Mesendoderm (in vitro differentiated cells): ENCODE measurements around the gene SARS2.

Source experiments
- DNase-seq: peaks from one replicate; pipeline ENCODE4 v3.0.0; 2013
- H2AK5ac ChIP-seq: 2 replicates; pipeline ENCODE4 v1.6.1; 2013; ENCODE audit warnings: low read length, inconsistent platforms
- H2BK120ac ChIP-seq: 2 replicates; pipeline ENCODE4 v1.6.1; 2013; ENCODE audit warnings: low read depth, mild to moderate bottlenecking, low read length, moderate library complexity, mixed read lengths
- H2BK15ac ChIP-seq: replicated peaks from 2 replicates; pipeline ENCODE4 v1.6.1; 2013; ENCODE audit warnings: low read depth, mild to moderate bottlenecking, moderate library complexity
- H2BK5ac ChIP-seq: 2 replicates; pipeline ENCODE4 v1.6.1; 2013; ENCODE audit warnings: low read length, inconsistent platforms
- H3K18ac ChIP-seq: 2 replicates; pipeline ENCODE4 v1.6.1; 2013; ENCODE audit warnings: mild to moderate bottlenecking, low read length, mixed read lengths
- H3K23ac ChIP-seq: one replicate; pipeline ENCODE4 v1.6.1; 2013; ENCODE audit warnings: low read length
- H3K27ac ChIP-seq: 2 replicates; pipeline ENCODE4 v1.5.1; 2013; ENCODE audit warnings: low read depth, mild to moderate bottlenecking, inconsistent platforms, low read length, moderate library complexity
- H3K27me3 ChIP-seq: 2 replicates; pipeline ENCODE4 v1.6.1; 2013; ENCODE audit warnings: low read length, control low read depth, mild to moderate bottlenecking, inconsistent platforms; ENCODE audit not compliant: insufficient read depth, poor library complexity
- H3K36me3 ChIP-seq: 2 replicates; pipeline ENCODE4 v1.6.1; 2013; ENCODE audit warnings: low read length, inconsistent platforms; ENCODE audit not compliant: control insufficient read depth, insufficient read depth
- H3K4ac ChIP-seq: one replicate; pipeline ENCODE4 v1.6.1; 2013; ENCODE audit warnings: low read depth, mild to moderate bottlenecking, low read length, moderate library complexity
- H3K4me1 ChIP-seq: 2 replicates; pipeline ENCODE4 v1.6.1; 2013; ENCODE audit warnings: low read depth, low read length, inconsistent platforms; ENCODE audit not compliant: control insufficient read depth
- H3K4me2 ChIP-seq: 2 replicates; pipeline ENCODE4 v1.6.1; 2013; ENCODE audit warnings: low read length
- H3K4me3 ChIP-seq: 2 replicates; pipeline ENCODE4 v1.5.1; 2013; ENCODE audit warnings: mild to moderate bottlenecking, low read length
- H3K56ac ChIP-seq: one replicate; pipeline ENCODE4 v1.6.1; 2013; ENCODE audit warnings: low read length
- H3K79me1 ChIP-seq: 2 replicates; pipeline ENCODE4 v1.6.1; 2013; ENCODE audit warnings: low read length, inconsistent platforms
- H3K79me2 ChIP-seq: 2 replicates; pipeline ENCODE4 v1.6.1; 2013; ENCODE audit warnings: mild to moderate bottlenecking, low read length; ENCODE audit not compliant: control insufficient read depth, insufficient read depth
- H3K9ac ChIP-seq: 2 replicates; pipeline ENCODE4 v1.6.1; 2013; ENCODE audit warnings: low read length, inconsistent platforms
- H4K5ac ChIP-seq: one replicate; pipeline ENCODE4 v1.6.1; 2013; ENCODE audit warnings: low read length
- H4K8ac ChIP-seq: one replicate; pipeline ENCODE4 v1.6.1; 2013; ENCODE audit warnings: low read depth, mild to moderate bottlenecking, control low read depth, low read length, moderate library complexity
- WGBS: extraction: QIAGEN DNeasy Blood & Tissue Kit; methylation state at CpG from one replicate; pipeline ENCODE4 v1.1.7; 2013; ENCODE audit warnings: low lambda C conversion rate, missing lambda C conversion rate; ENCODE audit not compliant: insufficient coverage; ENCODE audit errors: extremely low coverage; 5-methylcytosine and 5-hydroxymethylcytosine counted together

The SARS2 gene

DNA sequence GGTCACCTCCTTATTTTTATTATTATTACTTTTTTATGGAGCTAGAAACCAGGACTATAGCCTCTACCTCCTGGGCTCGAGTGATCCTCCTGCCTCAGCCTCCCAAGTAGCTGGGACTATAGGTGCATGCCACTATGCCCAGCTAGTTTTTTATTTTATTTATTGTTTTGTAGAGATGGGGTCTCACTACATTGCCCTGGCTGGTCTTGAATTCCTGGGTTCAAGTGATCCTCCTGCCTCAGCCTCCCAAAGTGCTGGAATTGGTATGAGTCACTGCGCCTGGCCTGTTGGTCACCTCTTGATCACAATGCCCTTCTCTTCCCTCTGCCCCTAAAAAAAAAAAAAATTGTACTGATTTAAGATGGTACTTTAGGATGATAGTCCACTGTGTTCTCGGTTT is 20.6 kb upstream of the SARS2 start:
- Histone ChIP-seq H3K9ac (no peak overlapping the region), H3K27ac (no peak overlapping the region), H3K4me2 (no peak overlapping the region), H3K18ac (no peak overlapping the region), H3K4me3 (no peak overlapping the region), H4K5ac (no peak overlapping the region), H3K4me1 (peaks cover 2% of the 10 kb centered on the region), H3K36me3 (no peaks in the 10 kb centered on the region), H4K8ac (no peak overlapping the region), H2BK15ac (no peak overlapping the region), H2BK5ac (no peak overlapping the region), H3K4ac (no peak overlapping the region), H3K56ac (no peak overlapping the region), H3K79me1 (no peaks in the 10 kb centered on the region), H2AK5ac (no peak overlapping the region), H3K27me3 (no peaks in the 10 kb centered on the region), H3K79me2 (no peaks in the 10 kb centered on the region), H3K23ac (no peak overlapping the region), H2BK120ac (no peak overlapping the region)
- no peak for DNase-seq
- WGBS, result no CpG with 5 or more reads among the region's 3 CpGs

GRCh38 chr19:38949580-38950367 is 19.2 kb upstream of the SARS2 start:
- Histone ChIP-seq H3K27me3 (no peaks in the 10 kb centered on the region), H3K4ac (no peak overlapping the region), H4K5ac (no peak overlapping the region), H2AK5ac (no peak overlapping the region), H3K36me3 (no peaks in the 10 kb centered on the region), H4K8ac (no peak overlapping the region), H3K9ac (peak overlapping the region; percentile 61), H3K4me3 (peak overlapping the region; percentile 39), H2BK120ac (no peak overlapping the region), H3K27ac (no peak overlapping the region), H2BK5ac (no peak overlapping the region), H3K4me1 (peaks cover 2% of the 10 kb centered on the region), H3K4me2 (peak overlapping the region; percentile 59), H3K79me1 (no peaks in the 10 kb centered on the region), H3K23ac (no peak overlapping the region), H2BK15ac (no peak overlapping the region), H3K56ac (peak overlapping the region; percentile 77), H3K18ac (no peak overlapping the region), H3K79me2 (no peaks in the 10 kb centered on the region)
- peak; percentile 93 for DNase-seq
- WGBS, result no CpG with 5 or more reads among the region's 72 CpGs

DNA sequence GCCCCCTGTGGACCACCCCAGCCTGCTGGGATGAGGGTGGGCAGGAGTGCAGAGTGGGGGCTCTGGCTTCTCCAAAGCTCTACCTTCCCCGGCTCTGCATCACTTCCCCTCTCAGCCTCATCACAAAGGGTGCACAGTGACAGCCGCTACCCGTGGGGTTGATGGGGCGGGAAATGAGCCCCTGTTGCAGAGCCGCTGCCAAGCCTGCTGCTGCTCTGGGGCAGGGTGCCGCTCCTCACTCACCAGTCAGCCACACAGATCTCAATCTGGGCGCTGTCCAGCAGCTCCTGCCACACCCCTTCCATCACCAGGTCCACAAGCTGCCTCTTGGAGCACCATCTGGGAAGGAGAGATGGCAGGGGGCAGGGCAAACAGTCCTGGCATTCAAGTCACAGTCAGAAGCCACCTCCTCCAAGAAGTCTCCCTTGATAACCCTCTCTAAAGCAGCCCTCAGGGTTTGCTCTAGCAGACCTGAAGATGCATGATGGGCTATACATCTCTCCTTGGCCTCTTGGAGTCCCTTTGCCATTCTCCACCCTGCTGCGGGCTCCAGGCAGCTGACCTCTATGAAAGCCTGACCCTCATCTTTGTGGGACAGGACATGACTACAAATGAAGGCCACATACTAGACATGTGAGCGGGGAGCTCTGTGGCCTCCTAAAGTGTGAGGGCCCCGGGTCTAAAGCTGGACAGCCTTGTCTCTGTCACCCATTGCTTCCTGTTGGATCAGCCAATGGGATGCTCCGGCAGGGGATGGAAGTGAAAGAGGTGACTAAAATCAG is 15.9 kb upstream of the SARS2 start:
- Histone ChIP-seq H4K5ac (no peak overlapping the region), H2BK5ac (no peak overlapping the region), H3K27ac (no peak overlapping the region), H3K56ac (no peak overlapping the region), H2BK15ac (no peak overlapping the region), H3K18ac (no peak overlapping the region), H3K9ac (no peak overlapping the region), H3K4me2 (no peak overlapping the region), H3K79me2 (no peaks in the 10 kb centered on the region), H2BK120ac (no peak overlapping the region), H3K36me3 (peaks cover 1% of the 10 kb centered on the region), H3K27me3 (no peaks in the 10 kb centered on the region), H3K79me1 (no peaks in the 10 kb centered on the region), H3K4me3 (no peak overlapping the region), H3K23ac (no peak overlapping the region), H2AK5ac (no peak overlapping the region), H3K4me1 (no peaks in the 10 kb centered on the region), H4K8ac (no peak overlapping the region), H3K4ac (no peak overlapping the region)
- no CpG with 5 or more reads among the region's 11 CpGs for WGBS
- DNase-seq, result no peak

GRCh38 chr19:38945562-38946228 is 15.1 kb upstream of the SARS2 start:
- no peak for DNase-seq
- Histone ChIP-seq H3K4ac (no peak overlapping the region), H2AK5ac (no peak overlapping the region), H3K27me3 (no peaks in the 10 kb centered on the region), H3K4me3 (no peak overlapping the region), H4K5ac (no peak overlapping the region), H3K23ac (no peak overlapping the region), H3K4me1 (no peaks in the 10 kb centered on the region), H3K79me2 (no peaks in the 10 kb centered on the region), H3K9ac (no peak overlapping the region), H2BK5ac (no peak overlapping the region), H3K36me3 (peaks cover 1% of the 10 kb centered on the region), H2BK120ac (no peak overlapping the region), H3K27ac (no peak overlapping the region), H3K56ac (no peak overlapping the region), H3K18ac (no peak overlapping the region), H3K4me2 (no peak overlapping the region), H2BK15ac (no peak overlapping the region), H4K8ac (no peak overlapping the region), H3K79me1 (no peaks in the 10 kb centered on the region)
- no CpG with 5 or more reads among the region's 3 CpGs for WGBS

DNA sequence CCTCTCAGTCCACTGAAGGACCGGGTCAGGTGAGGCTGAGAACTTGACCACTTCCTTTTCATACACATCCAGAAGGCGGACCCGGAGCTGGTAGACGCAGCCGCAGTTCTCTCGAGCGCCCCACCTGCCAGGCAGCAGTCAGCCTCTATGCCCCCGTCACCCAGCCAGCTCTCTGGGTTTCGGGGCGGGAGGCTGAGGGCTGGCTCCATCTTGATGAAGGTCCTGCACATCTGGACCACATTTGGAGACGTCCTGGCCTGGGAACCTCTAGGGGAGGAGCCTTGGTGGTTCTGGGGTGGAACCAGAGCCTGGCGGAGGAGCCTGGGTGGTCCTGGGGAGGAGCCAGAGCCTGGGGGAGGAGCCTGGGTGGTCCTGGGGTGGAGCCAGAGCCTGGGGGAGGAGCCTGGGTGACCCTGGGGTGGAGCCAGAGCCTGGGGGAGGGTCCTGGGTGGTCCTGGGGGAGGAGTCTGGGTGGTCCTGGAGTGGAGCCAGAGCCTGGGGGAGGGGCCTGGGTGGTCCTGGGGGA is 14.5 kb upstream of the SARS2 start:
- Histone ChIP-seq H3K27me3 (no peaks in the 10 kb centered on the region), H3K4ac (no peak overlapping the region), H3K4me3 (no peak overlapping the region), H3K36me3 (peaks cover 1% of the 10 kb centered on the region), H2AK5ac (no peak overlapping the region), H3K4me1 (no peaks in the 10 kb centered on the region), H3K18ac (no peak overlapping the region), H2BK120ac (no peak overlapping the region), H3K79me1 (no peaks in the 10 kb centered on the region), H3K27ac (no peak overlapping the region), H3K4me2 (no peak overlapping the region), H2BK5ac (no peak overlapping the region), H3K9ac (no peak overlapping the region), H4K8ac (no peak overlapping the region), H3K79me2 (no peaks in the 10 kb centered on the region), H2BK15ac (no peak overlapping the region), H4K5ac (no peak overlapping the region), H3K56ac (no peak overlapping the region), H3K23ac (no peak overlapping the region)
- WGBS, result no CpG with 5 or more reads among the region's 12 CpGs
- DNase-seq, result no peak
